GF-D8 (cell line): Measurements from ENCODE around the gene PAGE2B.
"Not testable (repeated sequence)": the region's sequence is repeated elsewhere in the genome, so short reads cannot be mapped to it uniquely, and the experiment has no call there.

Source experiments
- DNase-seq: peaks from one replicate; lab custom pipeline; 2025; lab: John Stamatoyannopoulos, UW

The PAGE2B gene

DNA sequence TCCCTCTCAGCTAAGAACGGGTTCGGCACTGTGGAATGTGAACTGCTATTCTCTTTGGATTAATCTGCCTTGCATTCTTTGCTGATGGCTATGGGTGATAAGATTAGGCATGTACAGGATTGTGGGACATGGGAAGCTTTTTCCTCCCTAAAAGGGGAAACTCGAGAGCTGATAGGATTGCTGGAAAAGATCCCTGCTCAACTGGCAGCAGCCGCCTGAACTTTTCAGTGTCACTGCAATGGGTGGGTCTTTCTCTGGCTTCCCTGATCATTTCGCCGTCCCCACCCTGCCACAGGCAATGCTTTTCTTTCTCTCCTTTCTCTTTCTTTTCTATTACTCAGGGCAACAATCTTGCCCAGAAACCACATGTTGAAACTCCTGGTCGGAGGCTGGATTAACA, 34.5 kb downstream of the PAGE2B start:
- no peak for DNase-seq

DNA sequence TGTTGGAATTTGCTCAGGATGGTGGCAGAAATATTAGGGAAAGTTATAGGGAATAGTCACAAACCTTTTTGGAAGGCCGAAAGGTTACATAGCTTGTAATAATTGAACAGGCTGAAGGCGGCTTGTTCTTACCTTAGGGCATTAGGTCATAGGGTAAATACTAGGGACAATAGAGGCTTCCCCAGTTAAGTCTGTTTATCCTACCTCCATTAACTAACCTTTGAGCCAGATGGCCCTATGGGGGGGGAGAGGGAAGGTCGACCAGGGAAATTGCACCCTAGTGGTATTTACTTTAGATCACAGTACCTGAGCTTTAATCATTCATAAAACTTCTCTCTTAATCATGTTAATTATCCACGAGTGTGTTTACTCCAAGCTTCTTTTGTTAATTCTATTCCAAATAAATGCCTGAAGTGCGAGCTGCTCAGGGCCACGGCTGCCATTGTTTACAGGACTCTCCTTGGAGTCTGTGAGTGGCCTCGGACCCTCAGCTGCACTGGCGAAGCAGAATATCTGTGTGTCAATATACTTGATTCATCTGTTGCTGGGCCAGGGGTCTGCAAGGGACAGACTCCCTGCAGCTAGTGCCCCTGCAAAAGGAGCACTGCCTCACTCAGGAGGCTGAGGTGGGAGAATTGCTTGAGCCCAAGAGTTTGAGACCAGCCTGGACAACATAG, 36.9 kb downstream of the PAGE2B start:
- DNase-seq: no peak

GRCh38 chrX:55116589-55116988, 41.8 kb downstream of the PAGE2B start:
- DNase-seq: not testable (repeated sequence)

DNA sequence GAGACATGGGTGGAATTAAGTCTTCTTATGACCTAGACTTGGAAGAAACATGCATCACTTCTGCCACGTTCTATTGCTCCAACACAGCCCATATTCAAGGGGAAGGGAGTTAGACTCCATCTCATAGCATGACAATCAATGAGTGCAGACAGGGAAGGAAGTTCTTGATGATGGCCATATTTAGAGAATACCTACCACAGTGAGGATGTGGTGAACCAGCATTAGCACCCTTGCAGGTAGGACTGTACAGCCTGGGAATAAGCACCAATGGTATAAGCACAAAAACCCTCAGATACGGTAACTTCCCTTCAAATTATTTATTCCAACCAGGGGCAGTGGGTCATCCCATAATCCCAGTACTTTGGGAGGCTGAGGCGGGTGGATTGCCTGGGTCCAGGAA, 43.7 kb downstream of the PAGE2B start:
- DNase-seq: no peak

DNA sequence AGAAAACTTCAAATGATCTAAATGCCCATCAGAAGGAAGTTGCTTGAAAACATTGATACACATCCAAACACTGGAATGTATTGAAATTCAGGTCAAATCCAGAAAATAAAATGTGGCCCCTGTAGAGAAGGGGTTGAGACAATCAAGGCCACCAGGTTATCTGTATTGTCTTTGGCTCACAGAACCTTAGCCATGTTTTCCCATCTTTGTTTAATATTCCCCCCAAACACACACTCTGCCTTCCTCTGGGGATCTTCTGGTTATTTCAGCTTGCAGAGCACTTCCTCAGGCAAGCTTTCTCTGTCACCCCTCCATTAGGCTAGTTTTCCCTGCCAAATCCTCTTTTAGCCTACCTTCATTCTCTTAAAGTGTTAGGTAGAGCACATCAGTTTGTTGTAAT, 44.4 kb downstream of the PAGE2B start:
- no peak for DNase-seq

DNA sequence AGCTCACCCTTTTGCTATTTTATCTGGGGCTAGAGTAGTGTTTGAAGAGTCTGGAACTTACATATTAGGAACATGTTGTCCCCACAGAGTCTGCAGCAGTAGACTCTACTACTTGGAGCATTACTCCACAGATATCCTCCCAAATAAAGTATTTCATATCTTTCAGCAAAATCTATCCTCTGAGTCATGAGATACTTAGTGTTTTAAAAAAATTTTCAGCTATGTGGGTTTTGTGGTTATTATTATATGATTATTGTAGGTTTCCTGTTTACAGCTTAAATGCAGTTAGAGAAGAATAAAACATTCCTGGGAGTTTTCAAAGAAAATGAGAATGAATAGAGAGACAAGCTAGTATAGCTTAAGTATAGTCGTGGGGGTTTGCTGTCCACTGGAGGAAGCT, 44.9 kb downstream of the PAGE2B start:
- DNase-seq: no peak

DNA sequence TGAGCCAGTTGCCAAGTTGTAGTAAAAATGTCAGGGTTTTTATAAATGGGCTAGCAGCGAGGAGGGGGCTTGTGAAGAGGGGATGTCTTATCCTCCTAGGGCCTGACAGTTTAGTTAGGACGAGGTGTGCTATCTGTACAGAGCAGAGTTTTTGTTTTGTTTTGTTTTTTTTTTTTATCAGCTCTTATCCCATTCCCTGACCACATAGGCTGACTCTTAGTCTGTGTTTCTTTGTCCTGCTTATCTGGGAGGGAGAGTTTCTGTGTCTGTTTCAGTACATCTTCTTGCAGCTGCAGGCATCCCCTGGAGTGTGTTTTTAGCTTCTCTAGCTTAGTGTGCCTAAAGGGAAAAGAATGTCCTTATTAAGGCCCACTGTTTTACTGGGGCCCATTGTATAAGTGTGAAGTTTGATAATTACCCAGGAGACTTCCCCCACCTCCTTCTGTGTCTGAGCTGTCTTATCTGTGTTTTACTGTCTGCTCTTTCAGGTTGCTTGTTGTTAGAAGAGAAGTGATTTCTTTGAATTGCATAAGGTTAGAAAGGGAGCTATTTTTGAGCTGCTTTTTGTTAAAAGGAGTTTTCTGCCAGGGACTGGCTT, 46.0 kb downstream of the PAGE2B start:
- no peak for DNase-seq

DNA sequence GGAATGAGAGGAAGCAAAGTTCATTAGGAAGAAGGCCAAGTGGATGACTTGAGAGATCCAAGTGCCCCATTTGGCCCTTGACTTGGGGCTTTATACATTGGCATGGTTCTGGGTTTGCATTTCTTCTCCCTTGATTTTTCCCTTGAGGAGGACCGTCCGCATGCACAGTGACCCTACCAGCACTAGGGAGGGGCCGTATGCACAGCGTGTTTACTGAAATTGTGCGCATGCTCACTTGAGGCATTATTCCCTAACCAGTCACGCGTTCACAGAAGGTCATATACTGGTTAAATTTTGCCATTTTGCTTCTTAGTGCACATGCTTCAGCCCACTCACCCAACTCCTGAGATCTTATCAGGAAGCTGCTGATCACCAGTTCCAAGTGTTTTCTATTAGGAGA, 49.1 kb downstream of the PAGE2B start:
- DNase-seq: no peak

GRCh38 chrX:55127692-55128091, 52.9 kb downstream of the PAGE2B start:
- no peak for DNase-seq
